MM.1S (cell line): ENCODE data around the gene HPX.

ENCODE experiments used
- EZH2 ChIP-seq: fragments of 300-600 bp; sonication (generic); optimal IDR thresholded peaks from 2 replicates; pipeline ENCODE3; 2017; ENCODE audit warnings: low read depth, mild to moderate bottlenecking, antibody characterized with exemption, low read length, mixed read lengths
- EZH2phosphoT487 ChIP-seq: fragments of 300-600 bp; sonication (generic); IDR thresholded peaks from 2 replicates; pipeline ENCODE4 v1.6.1; 2018; ENCODE audit warnings: antibody characterized with exemption, low read length
- TF ChIP-seq, protein P1 (sequence below): fragments of 300-600 bp; sonication (generic); IDR thresholded peaks from 2 replicates; pipeline ENCODE4 v1.5.1; 2016; ENCODE audit warnings: antibody characterized with exemption, low read length, mixed read lengths

DNA sequence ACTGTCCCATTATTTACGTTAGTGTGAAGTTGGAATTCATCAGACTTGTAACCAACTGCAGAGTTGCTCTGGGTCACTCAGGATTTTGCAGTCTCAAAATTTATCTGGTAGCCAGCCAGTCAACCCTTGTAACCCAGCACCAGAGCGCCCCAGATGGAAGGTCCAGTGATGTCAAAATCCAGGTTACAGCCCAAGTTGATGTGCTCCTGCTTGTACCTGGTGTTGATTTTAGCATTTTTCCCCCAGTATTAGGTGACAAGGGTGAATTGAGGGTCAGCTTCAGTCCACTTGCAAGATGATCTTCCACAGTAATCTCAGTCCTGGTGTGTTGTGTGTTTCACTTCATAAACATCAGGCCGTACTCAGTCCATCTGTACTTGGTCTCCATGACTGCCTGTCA, 48.0 kb upstream of the HPX start:
- TF ChIP-seq, protein P1, sequence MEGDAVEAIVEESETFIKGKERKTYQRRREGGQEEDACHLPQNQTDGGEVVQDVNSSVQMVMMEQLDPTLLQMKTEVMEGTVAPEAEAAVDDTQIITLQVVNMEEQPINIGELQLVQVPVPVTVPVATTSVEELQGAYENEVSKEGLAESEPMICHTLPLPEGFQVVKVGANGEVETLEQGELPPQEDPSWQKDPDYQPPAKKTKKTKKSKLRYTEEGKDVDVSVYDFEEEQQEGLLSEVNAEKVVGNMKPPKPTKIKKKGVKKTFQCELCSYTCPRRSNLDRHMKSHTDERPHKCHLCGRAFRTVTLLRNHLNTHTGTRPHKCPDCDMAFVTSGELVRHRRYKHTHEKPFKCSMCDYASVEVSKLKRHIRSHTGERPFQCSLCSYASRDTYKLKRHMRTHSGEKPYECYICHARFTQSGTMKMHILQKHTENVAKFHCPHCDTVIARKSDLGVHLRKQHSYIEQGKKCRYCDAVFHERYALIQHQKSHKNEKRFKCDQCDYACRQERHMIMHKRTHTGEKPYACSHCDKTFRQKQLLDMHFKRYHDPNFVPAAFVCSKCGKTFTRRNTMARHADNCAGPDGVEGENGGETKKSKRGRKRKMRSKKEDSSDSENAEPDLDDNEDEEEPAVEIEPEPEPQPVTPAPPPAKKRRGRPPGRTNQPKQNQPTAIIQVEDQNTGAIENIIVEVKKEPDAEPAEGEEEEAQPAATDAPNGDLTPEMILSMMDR, result no peak
- no peak for TF ChIP-seq EZH2
- TF ChIP-seq EZH2phosphoT487, result no peak
